Panc1 (cell line): ENCODE results near the gene VAPB. TPM values are rescaled to one million over a fixed set of nuclear protein-coding genes. Genes with fewer than 3 reads are reported as not detected.

ENCODE experiments used
- ATAC-seq: fragments of 200-7000 bp; cut with Tn5 transposase; 2 replicates; pipeline ENCODE4 v1.9.1; 2020; ENCODE audit warnings: mild to moderate bottlenecking, moderate library complexity
- BruUV-seq: library from RNA; stranded (reverse); fragments of 400-500 nt; replicated peaks from 2 replicates; lab custom pipeline; 2021; lab: Mats Ljungman, UMichigan
- CTCF ChIA-PET: fragments of 300-600 bp; sonication (Branson Sonifier 250); formaldehyde crosslinking; loops from one replicate; lab custom pipeline; 2022; ENCODE audit warnings: antibody characterized with exemption; lab: Charles Lee
- POLR2A ChIA-PET: fragments of 300-600 bp; sonication (Branson Sonifier 250); formaldehyde crosslinking; loops from one replicate; lab custom pipeline; 2022; ENCODE audit warnings: antibody characterized with exemption; lab: Charles Lee
- DNase-seq: peaks from one replicate; pipeline ENCODE4 v3.0.0-alpha.2; 2010; ENCODE audit warnings: low read depth, low spot score
- H3K27ac ChIP-seq: 2 replicates; pipeline ENCODE4 v1.5.1; 2011; ENCODE audit warnings: mild to moderate bottlenecking, low read length, inconsistent platforms
- H3K27me3 ChIP-seq: fragments of 200-500 bp; sonication (Bioruptor generic); 2 replicates; pipeline ENCODE4 v1.6.0; 2014; ENCODE audit warnings: low read length, inconsistent platforms; ENCODE audit not compliant: control insufficient read depth, insufficient read depth
- H3K36me3 ChIP-seq: fragments of 200-500 bp; sonication (Bioruptor generic); 2 replicates; pipeline ENCODE4 v1.5.1; 2014; ENCODE audit warnings: inconsistent platforms, mild to moderate bottlenecking, low read length, moderate library complexity; ENCODE audit not compliant: control insufficient read depth, insufficient read depth
- H3K4me1 ChIP-seq: 2 replicates; pipeline ENCODE4 v1.5.1; 2011; ENCODE audit warnings: inconsistent platforms, mild to moderate bottlenecking, low read length, moderate library complexity; ENCODE audit not compliant: control insufficient read depth, insufficient read depth
- H3K4me3 ChIP-seq, 2 experiments: 2 replicates each; pipeline ENCODE4 v1.5.1; 2011 to 2012; ENCODE audit warnings: low read depth in 2 of 2, low read length in 2 of 2, mild to moderate bottlenecking in 2 of 2, inconsistent platforms in 1 of 2, moderate library complexity in 1 of 2
- H3K9me3 ChIP-seq: fragments of 200-500 bp; sonication (Bioruptor generic); 2 replicates; pipeline ENCODE4 v1.5.1; 2014; ENCODE audit warnings: low read depth, mild to moderate bottlenecking, inconsistent platforms, low read length, moderate library complexity; ENCODE audit not compliant: control insufficient read depth, insufficient read depth
- POLR2AphosphoS5 ChIP-seq: IDR thresholded peaks from 2 replicates; pipeline ENCODE4 v1.6.1; 2012; ENCODE audit warnings: mild to moderate bottlenecking, low read depth, low read length, moderate library complexity
- SIN3A ChIP-seq: IDR thresholded peaks from 2 replicates; pipeline ENCODE4 v1.6.1; 2012; ENCODE audit warnings: low read depth, mild to moderate bottlenecking, low read length, moderate library complexity, borderline replicate concordance; ENCODE audit not compliant: insufficient read depth
- TCF7L2 ChIP-seq: IDR thresholded peaks from 2 replicates; pipeline ENCODE4 v1.6.1; 2011; ENCODE audit warnings: mild to moderate bottlenecking, low read depth, low read length, inconsistent platforms
- in situ Hi-C: cut with HindIII; loops from 2 replicates; pipeline ENCODE4 v1.10.0; 2016; ENCODE audit warnings: low sequenced_read_pairs, low pct_unique_long_range_greater_than_20kb
- intact Hi-C: fragments of 100-400 bp; cut with micrococcal nuclease; formaldehyde crosslinking; loops from one replicate; pipeline ENCODE4 v1.10.0; 2022; ENCODE audit not compliant: unreplicated experiment
- total RNA-seq: library from RNA; stranded (reverse); gene quantifications from one replicate; pipeline ENCODE4 v1.2.1, GENCODE V29; 2021; ENCODE audit not compliant: unreplicated experiment
- TF ChIP-seq, protein P1 (sequence below): fragments of 450-650 bp; IDR thresholded peaks from 2 replicates; pipeline ENCODE4 v1.5.1; 2017; ENCODE audit warnings: mild to moderate bottlenecking
- TF ChIP-seq, protein P2 (sequence below), 2 experiments: IDR thresholded peaks; 2 replicates each; pipeline ENCODE4 v1.6.1; 2011 to 2012; ENCODE audit warnings: low read depth in 2 of 2, control low read depth in 1 of 2, low read length in 1 of 2, mild to moderate bottlenecking in 1 of 2, moderate library complexity in 1 of 2; ENCODE audit not compliant: insufficient read depth in 1 of 2

VAPB gene
- total RNA-seq, 1 experiment from 2014 or later = 50.9 TPM

DNA sequence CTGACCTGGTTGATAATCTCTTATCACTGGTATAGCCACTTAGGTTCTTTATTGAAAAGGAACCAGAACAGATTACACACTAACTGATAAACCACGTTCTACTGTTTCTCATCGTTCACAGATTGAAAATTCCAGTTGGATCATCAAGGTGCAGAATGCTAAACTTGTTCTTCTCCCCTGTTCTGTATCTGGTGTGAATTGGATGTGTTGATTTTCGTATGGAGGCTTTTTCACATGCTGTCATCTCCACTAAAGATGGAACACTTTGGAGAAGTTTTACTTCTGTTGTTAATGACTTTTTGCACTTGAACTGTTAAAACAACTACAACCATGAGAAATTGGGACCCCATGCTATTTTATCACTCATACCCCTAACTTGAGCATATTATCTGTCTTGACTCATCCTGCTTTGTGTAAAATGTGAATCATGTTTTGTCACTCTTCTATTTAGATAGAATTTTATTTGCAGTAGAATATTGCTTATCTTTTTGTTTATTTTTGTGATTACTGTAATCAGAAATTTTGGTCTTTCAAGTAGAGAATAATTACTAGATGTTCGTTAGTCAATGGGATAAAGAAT lies 17.5 kb downstream of the VAPB start:
- no TSS peak for BruUV-seq
- in situ Hi-C loops (no loop called here), intact Hi-C loops (no loop called here)
- POLR2A ChIA-PET = no interaction called here
- Histone ChIP-seq H3K9me3 (no peaks in the 10 kb centered on the region), H3K27ac (no peak overlapping the region), H3K36me3 (no peaks in the 10 kb centered on the region), H3K4me1 (peaks cover 4% of the 10 kb centered on the region; the same call in 1 of the 2 replicates), H3K4me3 (no peak overlapping the region), H3K27me3 (no peaks in the 10 kb centered on the region)
- TF ChIP-seq SIN3A (no peak), TCF7L2 (no peak), POLR2AphosphoS5 (no peak)
- TF ChIP-seq, protein P1, sequence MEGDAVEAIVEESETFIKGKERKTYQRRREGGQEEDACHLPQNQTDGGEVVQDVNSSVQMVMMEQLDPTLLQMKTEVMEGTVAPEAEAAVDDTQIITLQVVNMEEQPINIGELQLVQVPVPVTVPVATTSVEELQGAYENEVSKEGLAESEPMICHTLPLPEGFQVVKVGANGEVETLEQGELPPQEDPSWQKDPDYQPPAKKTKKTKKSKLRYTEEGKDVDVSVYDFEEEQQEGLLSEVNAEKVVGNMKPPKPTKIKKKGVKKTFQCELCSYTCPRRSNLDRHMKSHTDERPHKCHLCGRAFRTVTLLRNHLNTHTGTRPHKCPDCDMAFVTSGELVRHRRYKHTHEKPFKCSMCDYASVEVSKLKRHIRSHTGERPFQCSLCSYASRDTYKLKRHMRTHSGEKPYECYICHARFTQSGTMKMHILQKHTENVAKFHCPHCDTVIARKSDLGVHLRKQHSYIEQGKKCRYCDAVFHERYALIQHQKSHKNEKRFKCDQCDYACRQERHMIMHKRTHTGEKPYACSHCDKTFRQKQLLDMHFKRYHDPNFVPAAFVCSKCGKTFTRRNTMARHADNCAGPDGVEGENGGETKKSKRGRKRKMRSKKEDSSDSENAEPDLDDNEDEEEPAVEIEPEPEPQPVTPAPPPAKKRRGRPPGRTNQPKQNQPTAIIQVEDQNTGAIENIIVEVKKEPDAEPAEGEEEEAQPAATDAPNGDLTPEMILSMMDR = no peak
- TF ChIP-seq, protein P2, sequence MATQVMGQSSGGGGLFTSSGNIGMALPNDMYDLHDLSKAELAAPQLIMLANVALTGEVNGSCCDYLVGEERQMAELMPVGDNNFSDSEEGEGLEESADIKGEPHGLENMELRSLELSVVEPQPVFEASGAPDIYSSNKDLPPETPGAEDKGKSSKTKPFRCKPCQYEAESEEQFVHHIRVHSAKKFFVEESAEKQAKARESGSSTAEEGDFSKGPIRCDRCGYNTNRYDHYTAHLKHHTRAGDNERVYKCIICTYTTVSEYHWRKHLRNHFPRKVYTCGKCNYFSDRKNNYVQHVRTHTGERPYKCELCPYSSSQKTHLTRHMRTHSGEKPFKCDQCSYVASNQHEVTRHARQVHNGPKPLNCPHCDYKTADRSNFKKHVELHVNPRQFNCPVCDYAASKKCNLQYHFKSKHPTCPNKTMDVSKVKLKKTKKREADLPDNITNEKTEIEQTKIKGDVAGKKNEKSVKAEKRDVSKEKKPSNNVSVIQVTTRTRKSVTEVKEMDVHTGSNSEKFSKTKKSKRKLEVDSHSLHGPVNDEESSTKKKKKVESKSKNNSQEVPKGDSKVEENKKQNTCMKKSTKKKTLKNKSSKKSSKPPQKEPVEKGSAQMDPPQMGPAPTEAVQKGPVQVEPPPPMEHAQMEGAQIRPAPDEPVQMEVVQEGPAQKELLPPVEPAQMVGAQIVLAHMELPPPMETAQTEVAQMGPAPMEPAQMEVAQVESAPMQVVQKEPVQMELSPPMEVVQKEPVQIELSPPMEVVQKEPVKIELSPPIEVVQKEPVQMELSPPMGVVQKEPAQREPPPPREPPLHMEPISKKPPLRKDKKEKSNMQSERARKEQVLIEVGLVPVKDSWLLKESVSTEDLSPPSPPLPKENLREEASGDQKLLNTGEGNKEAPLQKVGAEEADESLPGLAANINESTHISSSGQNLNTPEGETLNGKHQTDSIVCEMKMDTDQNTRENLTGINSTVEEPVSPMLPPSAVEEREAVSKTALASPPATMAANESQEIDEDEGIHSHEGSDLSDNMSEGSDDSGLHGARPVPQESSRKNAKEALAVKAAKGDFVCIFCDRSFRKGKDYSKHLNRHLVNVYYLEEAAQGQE (IDR thresholded peaks at IDR 0.05; ENCODE audit: insufficient read depth in 1 of 2, low read depth in 2 of 2, low read length in 1 of 2) = no peak
- CTCF ChIA-PET = no interaction called here
- DNase-seq (no peak), ATAC-seq (no peak)

DNA sequence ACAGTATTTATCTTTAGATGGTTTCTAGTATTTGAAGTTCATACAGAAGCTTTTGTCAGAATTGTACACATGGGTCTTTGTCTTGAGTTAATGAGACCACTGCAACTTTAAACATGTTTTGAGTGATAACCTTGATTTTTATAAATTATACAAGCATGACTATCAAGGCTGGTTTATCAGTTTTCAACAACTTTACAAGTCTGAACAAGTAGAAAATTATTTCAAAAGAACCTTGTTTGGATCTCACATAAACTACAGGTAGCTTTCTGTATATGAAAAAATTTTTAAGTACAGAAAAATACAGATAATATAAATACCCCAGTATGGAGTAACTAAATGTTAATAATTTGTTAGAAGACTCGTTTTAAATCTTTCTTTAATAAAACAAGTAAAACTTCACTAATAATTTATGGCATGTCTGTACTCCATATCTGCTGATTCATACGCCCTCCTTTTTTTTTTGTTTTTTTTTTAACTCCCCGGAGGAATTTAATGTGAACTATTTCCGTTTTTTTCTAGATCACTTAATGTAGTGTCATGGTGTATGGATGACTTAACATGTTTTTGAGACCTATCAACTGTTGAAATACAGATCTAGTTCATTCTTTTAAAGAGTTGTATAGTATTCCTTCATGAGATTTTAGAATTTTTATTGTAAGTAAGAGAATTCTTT lies 18.3 kb downstream of the VAPB start:
- H3K9me3 ChIP-seq = no peaks in the 10 kb centered on the region
- DNase-seq (no peak), ATAC-seq (no peak)
- H3K36me3 ChIP-seq = no peaks in the 10 kb centered on the region
- no peak overlapping the region for H3K4me3 ChIP-seq
- H3K4me1 ChIP-seq = peaks cover 4% of the 10 kb centered on the region; the same call in 1 of the 2 replicates
- intact Hi-C loops = no loop called here
- TF ChIP-seq, protein P2 (IDR thresholded peaks at IDR 0.05; ENCODE audit: insufficient read depth in 1 of 2, low read depth in 2 of 2, low read length in 1 of 2) = no peak
- TF ChIP-seq SIN3A (no peak), POLR2AphosphoS5 (no peak), TCF7L2 (no peak)
- TF ChIP-seq, protein P1 = no peak
- H3K27ac ChIP-seq = no peak overlapping the region
- CTCF ChIA-PET = no interaction called here
- H3K27me3 ChIP-seq = no peaks in the 10 kb centered on the region
- BruUV-seq = no TSS peak
- POLR2A ChIA-PET = no interaction called here
- in situ Hi-C loops = no loop called here
